Frontal cortex (tissue), 4 donors: Measurements from ENCODE around the gene ACVR2B. TPM values are rescaled to one million over a fixed set of nuclear protein-coding genes. Genes with fewer than 3 reads are reported as not detected.

Experiments
- DNase-seq, 2 donors: peaks; one replicate each; pipeline ENCODE4 v3.0.0; 2012; ENCODE audit warnings: low spot score in 2 of 2
- FAIRE-seq: peaks from 2 replicates; lab custom pipeline; 2012; peaks lifted over from hg19 to GRCh38; lab: Jason Lieb, UNC
- total RNA-seq: library from RNA; depleted of rRNA; stranded (reverse); fragments of >200 nt; gene quantifications from one replicate; pipeline ENCODE4 v1.2.3, GENCODE V29; 2014
- donor health status: control.
- donor health status: control.
- donor health status: control.

The ACVR2B gene
- total RNA-seq, 1 donor from 2014 or later = 44.0 TPM

- DNase-seq = peak; percentile 65 to 82
- FAIRE-seq = peak; percentile 42
Measured at GRCh38 chr3:38479431-38480092, 25.9 kb downstream of the ACVR2B start.

GRCh38 chr3:38480093-38480445 is 26.4 kb downstream of the ACVR2B start:
- DNase-seq (no peak), FAIRE-seq (no peak)

GRCh38 chr3:38480930-38481329 is 27.2 kb downstream of the ACVR2B start:
- FAIRE-seq = no peak
- no peak for DNase-seq

- FAIRE-seq (no peak), DNase-seq (no peak)
Measured at GRCh38 chr3:38482951-38483350, 29.3 kb downstream of the ACVR2B start.

- no peak for DNase-seq
- no peak for FAIRE-seq
Measured at GRCh38 chr3:38487323-38487722, 33.6 kb downstream of the ACVR2B start.

- DNase-seq (no peak), FAIRE-seq (no peak)
Measured at GRCh38 chr3:38488949-38489348, 35.3 kb downstream of the ACVR2B start.

GRCh38 chr3:38489766-38490165 is 36.1 kb downstream of the ACVR2B start:
- no peak for FAIRE-seq
- no peak for DNase-seq

GRCh38 chr3:38490281-38491030 is 36.8 kb downstream of the ACVR2B start:
- FAIRE-seq (no peak), DNase-seq (no peak)

GRCh38 chr3:38491215-38491614 is 37.5 kb downstream of the ACVR2B start:
- FAIRE-seq (no peak), DNase-seq (no peak)

GRCh38 chr3:38493031-38493430 is 39.3 kb downstream of the ACVR2B start:
- FAIRE-seq (no peak), DNase-seq (no peak)

GRCh38 chr3:38496131-38496910 is 42.6 kb downstream of the ACVR2B start, which contains the start of gene EXOG:
EXOG (plus strand) TSS chr3:38496340; CDS start chr3:38496368, 28 bp downstream.
- DNase-seq (peak; percentile 83 to 93), FAIRE-seq (no peak)

GRCh38 chr3:38497031-38497430 is 43.3 kb downstream of the ACVR2B start:
- DNase-seq = no peak
- no peak for FAIRE-seq

- no peak for DNase-seq
- no peak for FAIRE-seq
Measured at GRCh38 chr3:38500688-38501417, 47.2 kb downstream of the ACVR2B start.

- DNase-seq = no peak
- no peak for FAIRE-seq
Measured at GRCh38 chr3:38507120-38507519, 53.4 kb downstream of the ACVR2B start.

- FAIRE-seq (no peak), DNase-seq (no peak)
Measured at GRCh38 chr3:38509732-38510131, 56.0 kb downstream of the ACVR2B start.

- FAIRE-seq = no peak
- no peak for DNase-seq
Measured at GRCh38 chr3:38510631-38511030, 56.9 kb downstream of the ACVR2B start.

- no peak for FAIRE-seq
Measured at GRCh38 chr3:38511546-38511945, 57.9 kb downstream of the ACVR2B start.

GRCh38 chr3:38515367-38515766 is 61.7 kb downstream of the ACVR2B start:
- FAIRE-seq (no peak), DNase-seq (no peak)

More at GRCh38 chr3:38511546-38511945, 57.9 kb downstream of the ACVR2B start:
- DNase-seq = no peak

- no peak for DNase-seq
- no peak for FAIRE-seq
Measured at GRCh38 chr3:38516669-38517068, 63.0 kb downstream of the ACVR2B start.

- no peak for DNase-seq
- no peak for FAIRE-seq
Measured at GRCh38 chr3:38519000-38519399, 65.3 kb downstream of the ACVR2B start.
